MCF 10A (cell line): ENCODE results near the gene LARP1. TPM values are rescaled to one million over a fixed set of nuclear protein-coding genes. Genes with fewer than 3 reads are reported as not detected.
"Not testable (repeated sequence)": the region's sequence is repeated elsewhere in the genome, so short reads cannot be mapped to it uniquely, and the experiment has no call there.

Source experiments
- BruUV-seq: library from RNA; stranded (reverse); fragments of 400-500 nt; replicated peaks from 2 replicates; lab custom pipeline; 2021; lab: Mats Ljungman, UMichigan
- CTCF ChIA-PET: fragments of 300-600 bp; sonication (Branson Sonifier 250); formaldehyde crosslinking; extraction: SDS; loops from one replicate; lab custom pipeline; 2021; ENCODE audit warnings: antibody characterized with exemption, inconsistent platforms; lab: Yijun Ruan, JAX
- POLR2A ChIA-PET: fragments of 300-600, 350-650 bp; sonication (Branson Sonifier 250); formaldehyde crosslinking; extraction: SDS; loops from one replicate; lab custom pipeline; 2020; ENCODE audit warnings: antibody characterized with exemption, inconsistent platforms; lab: Yijun Ruan, JAX
- DNase-seq: peaks from one replicate; pipeline ENCODE4 v3.0.0-alpha.2; 2018; ENCODE audit not compliant: unreplicated experiment
- H3K27ac Mint-ChIP-seq: one replicate; pipeline ENCODE4 v1.8.0; 2022; ENCODE audit warnings: mild to moderate bottlenecking, low read depth, mixed read lengths; ENCODE audit not compliant: unreplicated experiment
- H3K27me3 Mint-ChIP-seq: one replicate; pipeline ENCODE4 v1.8.0; 2022; ENCODE audit warnings: mixed read lengths; ENCODE audit not compliant: insufficient read depth, unreplicated experiment
- H3K36me3 Mint-ChIP-seq: one replicate; pipeline ENCODE4 v1.8.0; 2022; ENCODE audit warnings: mild to moderate bottlenecking, moderate library complexity, mixed read lengths; ENCODE audit not compliant: insufficient read depth, unreplicated experiment
- H3K4me1 Mint-ChIP-seq: one replicate; pipeline ENCODE4 v1.8.0; 2022; ENCODE audit warnings: mixed read lengths; ENCODE audit not compliant: insufficient read depth, unreplicated experiment
- H3K4me3 Mint-ChIP-seq: one replicate; pipeline ENCODE4 v1.8.0; 2022; ENCODE audit warnings: mild to moderate bottlenecking, moderate library complexity, mixed read lengths; ENCODE audit not compliant: unreplicated experiment
- H3K9me3 Mint-ChIP-seq: one replicate; pipeline ENCODE4 v1.8.0; 2022; ENCODE audit warnings: mixed read lengths; ENCODE audit not compliant: unreplicated experiment
- intact Hi-C: fragments of 100-400 bp; cut with micrococcal nuclease; formaldehyde crosslinking; loops from 2 replicates; pipeline ENCODE4 v1.14.1; 2022
- total RNA-seq: library from RNA; stranded (reverse); gene quantifications from 2 replicates; pipeline ENCODE4 v1.2.3, GENCODE V29; 2022
- TF ChIP-seq, protein P1 (sequence below): fragments of 200-600 bp; IDR thresholded peaks from one replicate; pipeline ENCODE4 v1.8.0; 2022; ENCODE audit warnings: antibody characterized with exemption, mild to moderate bottlenecking; ENCODE audit not compliant: unreplicated experiment

Gene LARP1
- total RNA-seq, 1 experiment from 2014 or later = 340 TPM

DNA sequence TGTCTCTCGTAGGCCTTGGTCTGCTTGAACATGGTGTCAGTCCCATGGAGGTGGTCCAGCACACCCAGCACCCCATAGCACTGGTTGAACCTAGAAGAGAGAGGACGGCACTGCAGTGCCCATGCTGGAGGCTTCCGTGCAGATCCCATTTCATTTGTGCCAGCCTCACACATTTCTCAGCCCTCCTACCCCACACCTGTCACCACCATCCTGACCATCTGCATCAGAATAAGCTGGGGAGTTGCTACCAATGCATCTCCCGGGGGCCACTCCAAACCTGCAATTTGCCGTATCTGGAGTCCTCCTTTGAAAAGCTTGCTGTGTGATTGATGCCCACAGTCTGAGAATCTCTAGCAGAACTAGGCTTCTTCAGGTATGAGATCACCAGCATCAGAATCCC lies 65.2 kb downstream of the LARP1 start:
- Mint-ChIP-seq H3K4me1 (peaks cover 8% of the 10 kb centered on the region), H3K4me3 (no peak overlapping the region), H3K27me3 (no peaks in the 10 kb centered on the region), H3K27ac (peak overlapping the region; percentile 27), H3K9me3 (no peaks in the 10 kb centered on the region), H3K36me3 (peaks cover 95% of the 10 kb centered on the region)
- ChIA-PET CTCF (interaction anchor here (0.5 to 1.7 kb wide), 5 partner anchors 12 to 353 kb away, joined by 3 to 6 read pairs (median 3); no protein-coding TSS in a partner anchor), POLR2A (interaction anchor here (0.6 to 2.6 kb wide), 4 partner anchors 9 to 38 kb away, joined by 3 to 13 read pairs (median 4); partner anchors contain the start of genes CNOT8 and FAXDC2)
- TF ChIP-seq, protein P1, sequence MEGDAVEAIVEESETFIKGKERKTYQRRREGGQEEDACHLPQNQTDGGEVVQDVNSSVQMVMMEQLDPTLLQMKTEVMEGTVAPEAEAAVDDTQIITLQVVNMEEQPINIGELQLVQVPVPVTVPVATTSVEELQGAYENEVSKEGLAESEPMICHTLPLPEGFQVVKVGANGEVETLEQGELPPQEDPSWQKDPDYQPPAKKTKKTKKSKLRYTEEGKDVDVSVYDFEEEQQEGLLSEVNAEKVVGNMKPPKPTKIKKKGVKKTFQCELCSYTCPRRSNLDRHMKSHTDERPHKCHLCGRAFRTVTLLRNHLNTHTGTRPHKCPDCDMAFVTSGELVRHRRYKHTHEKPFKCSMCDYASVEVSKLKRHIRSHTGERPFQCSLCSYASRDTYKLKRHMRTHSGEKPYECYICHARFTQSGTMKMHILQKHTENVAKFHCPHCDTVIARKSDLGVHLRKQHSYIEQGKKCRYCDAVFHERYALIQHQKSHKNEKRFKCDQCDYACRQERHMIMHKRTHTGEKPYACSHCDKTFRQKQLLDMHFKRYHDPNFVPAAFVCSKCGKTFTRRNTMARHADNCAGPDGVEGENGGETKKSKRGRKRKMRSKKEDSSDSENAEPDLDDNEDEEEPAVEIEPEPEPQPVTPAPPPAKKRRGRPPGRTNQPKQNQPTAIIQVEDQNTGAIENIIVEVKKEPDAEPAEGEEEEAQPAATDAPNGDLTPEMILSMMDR = no peak
- no TSS peak for BruUV-seq
- DNase-seq = no peak
- intact Hi-C loops = no loop called here

DNA sequence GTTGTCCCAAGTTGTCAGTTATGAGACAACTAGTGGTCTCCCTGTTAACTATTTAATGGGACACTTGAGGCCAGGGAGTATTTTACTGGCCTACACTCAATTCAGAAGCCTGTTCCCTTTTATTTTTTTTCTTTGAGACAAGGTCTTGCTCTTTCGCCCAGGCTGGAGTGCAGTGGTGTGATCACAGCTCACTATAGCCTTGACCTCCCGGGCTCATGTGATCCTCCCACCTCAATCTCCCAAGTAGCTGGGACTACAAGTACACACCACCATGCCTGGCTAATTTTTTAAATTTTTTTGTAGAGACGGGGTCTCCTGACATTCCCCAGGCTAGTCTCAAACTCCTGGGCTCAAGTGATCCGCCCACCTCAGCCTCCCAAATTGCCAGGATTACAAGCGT lies 67.7 kb downstream of the LARP1 start:
- POLR2A ChIA-PET, H3K27me3 Mint-ChIP-seq, H3K9me3 Mint-ChIP-seq, DNase-seq, BruUV-seq, intact Hi-C loops, H3K4me3 Mint-ChIP-seq: not testable (repeated sequence)
- peak overlapping the region; percentile 43 for H3K27ac Mint-ChIP-seq
- H3K36me3 Mint-ChIP-seq = peaks cover 79% of the 10 kb centered on the region
- H3K4me1 Mint-ChIP-seq = peaks cover 20% of the 10 kb centered on the region
- CTCF ChIA-PET = interaction anchor here (0.5 to 1.2 kb wide), 3 partner anchors 12 to 177 kb away, joined by 3 to 6 read pairs (median 5); no protein-coding TSS in a partner anchor

DNA sequence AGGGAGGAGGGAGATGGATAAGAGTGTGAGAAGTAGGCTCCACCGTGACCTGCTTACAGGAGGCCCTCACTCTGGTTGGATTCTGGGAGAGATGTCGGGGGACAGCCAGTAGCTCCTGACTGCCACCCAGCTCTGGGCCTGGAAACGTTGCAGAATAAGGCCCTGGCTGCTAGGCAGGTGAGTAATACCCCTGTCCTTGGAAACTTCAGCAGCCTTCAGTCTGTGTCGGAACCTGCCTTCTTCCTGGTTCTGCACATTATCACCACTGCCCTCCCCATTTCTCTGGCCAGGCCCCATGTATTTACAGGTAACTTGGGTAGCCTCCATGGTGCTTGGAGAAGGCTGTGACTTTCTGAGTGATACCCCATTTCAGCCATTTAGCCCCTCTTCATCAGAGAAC lies 68.4 kb downstream of the LARP1 start:
- Mint-ChIP-seq H3K27ac (peak overlapping the region; percentile 43), H3K36me3 (peaks cover 72% of the 10 kb centered on the region), H3K4me1 (peaks cover 27% of the 10 kb centered on the region), H3K4me3 (no peak overlapping the region), H3K27me3 (no peaks in the 10 kb centered on the region), H3K9me3 (no peaks in the 10 kb centered on the region)
- BruUV-seq = no TSS peak
- intact Hi-C loops = no loop called here
- TF ChIP-seq, protein P1 = no peak
- ChIA-PET POLR2A (no interaction called here), CTCF (interaction anchor here (0.6 to 1.6 kb wide), 4 partner anchors 12 to 174 kb away, joined by 3 to 7 read pairs (median 4); no protein-coding TSS in a partner anchor)
- DNase-seq = no peak

DNA sequence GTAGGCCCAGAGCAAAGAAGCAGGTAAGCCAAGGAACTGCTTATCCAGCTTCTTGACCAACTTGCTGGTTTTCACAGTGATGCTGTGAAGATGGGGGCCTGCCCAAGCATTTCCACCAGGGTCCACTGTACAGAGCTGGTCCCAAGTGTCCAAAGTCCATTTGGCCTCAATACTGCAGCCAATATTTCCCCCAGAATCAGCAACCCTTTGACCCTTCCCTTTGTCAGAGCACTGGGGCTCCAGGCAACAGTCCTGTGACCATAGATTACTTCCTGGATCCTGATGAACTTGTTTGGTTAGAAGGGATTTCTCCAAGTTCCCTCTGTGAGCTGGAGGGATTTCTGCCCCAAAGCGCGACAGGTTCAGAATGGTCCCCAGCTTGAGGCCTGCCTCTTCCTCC lies 68.9 kb downstream of the LARP1 start:
- no peak overlapping the region for H3K27ac Mint-ChIP-seq
- ChIA-PET CTCF (interaction anchor here (0.6 to 1.6 kb wide), 4 partner anchors 13 to 174 kb away, joined by 3 to 7 read pairs (median 4); no protein-coding TSS in a partner anchor), POLR2A (interaction anchor here (0.6 kb wide), 1 partner anchor 336 kb away, joined by 3 read pairs; no protein-coding TSS in a partner anchor)
- TF ChIP-seq, protein P1 = no peak
- DNase-seq = no peak
- H3K36me3 Mint-ChIP-seq = peaks cover 67% of the 10 kb centered on the region
- peaks cover 32% of the 10 kb centered on the region for H3K4me1 Mint-ChIP-seq
- BruUV-seq = no TSS peak
- intact Hi-C loops = no loop called here
- H3K4me3 Mint-ChIP-seq = no peak overlapping the region
- H3K9me3 Mint-ChIP-seq = no peaks in the 10 kb centered on the region
- no peaks in the 10 kb centered on the region for H3K27me3 Mint-ChIP-seq
